ENCODE data around the gene IGF2BP2. TPM values are rescaled to one million over a fixed set of nuclear protein-coding genes. Genes with fewer than 3 reads are reported as not detected.

IGF2BP2 gene
- total and polyA plus RNA-seq, 10 donors = 1.1 to 21.1 (median 12.0) TPM

GRCh38 chr3:185685231-185686035, 139.4 kb downstream of the IGF2BP2 start:
- TF ChIP-seq POLR2A (IDR thresholded peaks at IDR 0.05) = no peak
- TF ChIP-seq CTCF (IDR thresholded peaks at IDR 0.05 in 8 of 11, conservative IDR thresholded peaks at IDR 0.05 in 3 of 11) = no peak
- TF ChIP-seq POLR2AphosphoS5 (IDR thresholded peaks at IDR 0.05) = no peak
- no peak overlapping the region for H3K27ac ChIP-seq
- H3K36me3 ChIP-seq = peaks cover 0 to 22% (median 0%) of the 10 kb centered on the region in 6 donors

GRCh38 chr3:185680231-185680630, 144.6 kb downstream of the IGF2BP2 start:
- H3K36me3 ChIP-seq = peaks cover 0 to 16% (median 0%) of the 10 kb centered on the region in 6 donors
- no peak for DNase-seq
- TF ChIP-seq POLR2AphosphoS5 (IDR thresholded peaks at IDR 0.05) (no peak), POLR2A (IDR thresholded peaks at IDR 0.05) (no peak), CTCF (IDR thresholded peaks at IDR 0.05 in 8 of 11, conservative IDR thresholded peaks at IDR 0.05 in 3 of 11) (no peak)
- H3K4me3 ChIP-seq = no peak overlapping the region
- peaks cover 0 to 26% (median 15%) of the 10 kb centered on the region in 8 donors for H3K9me3 ChIP-seq
- intact Hi-C loops (cut with DNase I; ENCODE audit: low total_unique reads) = no loop called here
- no peak overlapping the region for H3K27ac ChIP-seq
- 79 to 87% (median 83%) methylated on average over 4 of the region's 4 CpGs for WGBS, 5 donors
- no peaks in the 10 kb centered on the region for H3K27me3 ChIP-seq (replicated peaks in 1 of 7)
- no peaks in the 10 kb centered on the region for H3K4me1 ChIP-seq

More at GRCh38 chr3:185685231-185686035, 139.4 kb downstream of the IGF2BP2 start:
- Histone ChIP-seq H3K4me3 (no peak overlapping the region), H3K27me3 (replicated peaks in 1 of 7) (no peaks in the 10 kb centered on the region), H3K4me1 (no peaks in the 10 kb centered on the region), H3K9me3 (peaks cover 0 to 8% (median 0%) of the 10 kb centered on the region in 8 donors)
- intact Hi-C loops (cut with DNase I; ENCODE audit: low total_unique reads) = no loop called here
- no peak for DNase-seq
- WGBS, 5 donors = 77 to 88% (median 81%) methylated on average over 9 of the region's 9 CpGs

- no peak for TF ChIP-seq POLR2A (IDR thresholded peaks at IDR 0.05)
- no peak for TF ChIP-seq POLR2AphosphoS5 (IDR thresholded peaks at IDR 0.05)
- no peak for TF ChIP-seq CTCF (IDR thresholded peaks at IDR 0.05 in 8 of 11, conservative IDR thresholded peaks at IDR 0.05 in 3 of 11)
- H3K9me3 ChIP-seq = peaks cover 0 to 26% (median 15%) of the 10 kb centered on the region in 8 donors
- H3K27ac ChIP-seq = no peak overlapping the region
- no peak for DNase-seq
- no peaks in the 10 kb centered on the region for H3K27me3 ChIP-seq (replicated peaks in 1 of 7)
- no peak overlapping the region for H3K4me3 ChIP-seq
- 93 to 100% (median 96%) methylated on average over 1 of the region's 1 CpG for WGBS, 5 donors
- no peaks in the 10 kb centered on the region for H3K4me1 ChIP-seq
- peaks cover 0 to 22% (median 0%) of the 10 kb centered on the region in 6 donors for H3K36me3 ChIP-seq
- intact Hi-C loops (cut with DNase I; ENCODE audit: low total_unique reads) = no loop called here
Measured at GRCh38 chr3:185678027-185678426, 146.8 kb downstream of the IGF2BP2 start.

GRCh38 chr3:185677146-185677829, 147.6 kb downstream of the IGF2BP2 start:
- Histone ChIP-seq H3K4me1 (no peaks in the 10 kb centered on the region), H3K27ac (no peak overlapping the region), H3K27me3 (replicated peaks in 1 of 7) (no peaks in the 10 kb centered on the region), H3K9me3 (peaks cover 0 to 26% (median 15%) of the 10 kb centered on the region in 8 donors), H3K4me3 (no peak overlapping the region), H3K36me3 (peaks cover 0 to 29% (median 0%) of the 10 kb centered on the region in 6 donors)
- intact Hi-C loops (cut with DNase I; ENCODE audit: low total_unique reads) = no loop called here
- no peak for DNase-seq
- WGBS, 5 donors = 90 to 98% (median 95%) methylated on average over 1 of the region's 1 CpG
- TF ChIP-seq POLR2A (IDR thresholded peaks at IDR 0.05) (no peak), POLR2AphosphoS5 (IDR thresholded peaks at IDR 0.05) (no peak), CTCF (IDR thresholded peaks at IDR 0.05 in 8 of 11, conservative IDR thresholded peaks at IDR 0.05 in 3 of 11) (peak in 9 of 11 experiments; percentile 9 to 61 (median 50))
